ENCODE measurements around the gene ADAM19.

GRCh38 chr5:157504053-157504452, 71.5 kb downstream of the ADAM19 start:
- TF ChIP-seq POLR2A (IDR thresholded peaks at IDR 0.05) (no peak), CTCF (IDR thresholded peaks at IDR 0.05) (no peak)

Data from ovary (tissue), 3 donors.